ENCODE results near the gene ACAT2.
"Not testable (repeated sequence)": the region's sequence is repeated elsewhere in the genome, so short reads cannot be mapped to it uniquely, and the experiment has no call there.

ACAT2 gene

GRCh38 chr6:159732550-159732949, 29.3 kb upstream of the ACAT2 start:
- DNase-seq = not testable (repeated sequence)

- not testable (repeated sequence) for DNase-seq
Measured at GRCh38 chr6:159733395-159733794, 28.4 kb upstream of the ACAT2 start.

- no peak for DNase-seq
Measured at GRCh38 chr6:159736908-159737307, 24.9 kb upstream of the ACAT2 start.

- DNase-seq = no peak
Measured at GRCh38 chr6:159739341-159739740, 22.5 kb upstream of the ACAT2 start.

GRCh38 chr6:159742165-159742564, 19.7 kb upstream of the ACAT2 start:
- DNase-seq = no peak

GRCh38 chr6:159745081-159745480, 16.8 kb upstream of the ACAT2 start:
- DNase-seq = no peak

GRCh38 chr6:159746759-159747158, 15.1 kb upstream of the ACAT2 start:
- no peak for DNase-seq

GRCh38 chr6:159748127-159748526, 13.7 kb upstream of the ACAT2 start:
- DNase-seq = not testable (repeated sequence)

GRCh38 chr6:159751448-159751847, 10.4 kb upstream of the ACAT2 start:
- DNase-seq = no peak

GRCh38 chr6:159753081-159753872, 8.6 kb upstream of the ACAT2 start:
- no peak for DNase-seq

- no peak for DNase-seq
Measured at GRCh38 chr6:159754401-159754800, 7.4 kb upstream of the ACAT2 start.

- no peak for DNase-seq
Measured at GRCh38 chr6:159754959-159755914, 6.6 kb upstream of the ACAT2 start.

GRCh38 chr6:159756508-159756907, 5.3 kb upstream of the ACAT2 start:
- DNase-seq = no peak

- DNase-seq = no peak
Measured at GRCh38 chr6:159758031-159759001, 3.5 kb upstream of the ACAT2 start.

GRCh38 chr6:159759645-159760044, 2.2 kb upstream of the ACAT2 start:
- DNase-seq = no peak

- no peak for DNase-seq
Measured at GRCh38 chr6:159760602-159761057, 1.2 kb upstream of the ACAT2 start.

GRCh38 chr6:159761129-159761872, 544 bp upstream of the ACAT2 start:
- DNase-seq = no peak

- DNase-seq = no peak
Measured at GRCh38 chr6:159762681-159763293, 942 bp downstream of the ACAT2 start.

GRCh38 chr6:159766906-159767305, 5.1 kb downstream of the ACAT2 start:
- DNase-seq = no peak

GRCh38 chr6:159769470-159769869, 7.6 kb downstream of the ACAT2 start:
- no peak for DNase-seq

GRCh38 chr6:159772196-159772595, 10.4 kb downstream of the ACAT2 start:
- no peak for DNase-seq

Measured in NCI-H1694 treated with DMSO at 0.1 percent for 48 hours (cell line).